ENCODE measurements around the gene SOST. TPM values are rescaled to one million over a fixed set of nuclear protein-coding genes. Genes with fewer than 3 reads are reported as not detected.

Gene SOST
- total RNA-seq, 8 experiments from 2014 or later: 0.08 to 0.24 (median 0.11) TPM; not detected in 3

DNA sequence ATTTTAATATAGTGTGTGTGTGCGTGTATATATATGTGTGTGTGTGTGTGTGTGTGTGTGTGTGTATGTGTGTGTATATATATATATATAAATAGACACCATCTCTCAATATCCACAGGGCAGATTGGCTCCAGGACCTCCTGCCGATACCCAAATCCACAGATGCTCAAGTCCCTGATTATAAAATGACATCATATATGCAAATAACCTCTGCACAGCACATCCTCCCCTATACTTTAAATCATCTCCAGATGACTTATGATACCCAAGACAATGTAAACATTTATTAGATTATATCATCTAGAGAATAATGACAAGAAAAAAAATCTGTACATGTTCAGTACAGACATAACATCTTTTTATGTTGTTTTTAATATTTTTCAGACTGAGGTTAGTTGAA, 12.4 kb upstream of the SOST start:
- Histone ChIP-seq H3K4me3 (no peak overlapping the region), H3K27ac (no peak overlapping the region), H3K4me1 (replicated peaks in 1 of 2) (no peaks in the 10 kb centered on the region)
- in situ Hi-C loops (cut with MboI; ENCODE audit: low pct_unique_long_range_greater_than_20kb in 2 of 9, low sequenced_read_pairs in 9 of 9, unreplicated experiment in 9 of 9): no loop called here
- WGBS, 10 experiments: 80 to 100% (median 94%) methylated on average over 1 of the region's 2 CpGs; no CpG with 5 or more reads in 6 of the 10 experiments
- peak in 1 of 8 experiments; percentile 14 for ATAC-seq (replicated peaks in 6 of 8)

DNA sequence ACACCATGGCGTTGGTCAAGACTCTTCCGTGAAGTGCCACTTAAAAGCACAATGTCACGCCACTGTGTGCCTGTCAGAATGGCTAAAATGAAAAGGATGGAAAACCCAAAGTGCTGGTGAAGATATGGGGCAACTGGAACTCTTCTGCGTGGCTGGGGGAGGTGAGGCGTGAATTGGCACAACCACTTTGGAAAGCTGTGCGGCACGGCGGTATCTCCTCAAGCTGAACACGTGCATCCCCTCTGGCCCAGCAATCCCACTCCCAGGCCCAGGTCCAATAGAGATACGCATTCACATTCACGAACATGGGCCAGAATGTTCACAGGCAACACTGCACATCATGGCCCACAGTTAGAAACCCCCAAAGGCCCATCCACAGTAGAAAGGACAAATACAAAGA, 11.3 kb upstream of the SOST start:
- Histone ChIP-seq H3K4me1 (replicated peaks in 1 of 2) (no peaks in the 10 kb centered on the region), H3K27ac (no peak overlapping the region), H3K4me3 (no peak overlapping the region)
- in situ Hi-C loops (cut with MboI; ENCODE audit: low pct_unique_long_range_greater_than_20kb in 2 of 9, low sequenced_read_pairs in 9 of 9, unreplicated experiment in 9 of 9): loop anchor here in 4 of 9 experiments (10.0 kb wide), 3 partner anchors 75 to 195 kb away; no protein-coding TSS in a partner anchor
- no peak for ATAC-seq (replicated peaks in 6 of 8)
- 90 to 100% (median 92%) methylated on average over 1 to 2 of the region's 11 CpGs; no CpG with 5 or more reads in 7 of the 10 experiments for WGBS, 10 experiments

DNA sequence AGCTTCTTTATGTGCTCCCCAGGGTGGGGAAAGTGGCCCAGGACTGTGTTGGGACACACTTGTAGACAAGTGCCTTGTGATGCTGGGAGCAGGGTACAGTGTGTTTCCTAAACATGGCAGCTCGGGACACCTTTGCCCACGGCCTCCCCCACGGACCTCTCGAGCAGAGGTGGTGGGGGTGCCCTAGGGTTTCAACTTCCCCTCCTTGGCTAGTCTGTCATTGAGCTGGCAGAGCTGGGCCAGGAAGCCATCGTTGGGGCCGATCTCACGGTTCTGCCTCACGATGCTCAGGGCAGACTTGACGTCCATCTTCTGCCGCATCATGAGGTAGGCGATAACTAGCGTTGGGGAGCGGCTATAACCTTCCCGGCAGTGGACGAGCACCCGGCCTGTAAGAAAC, 10.8 kb upstream of the SOST start:
- 80 to 100% (median 91%) methylated on average over 2 to 5 of the region's 16 CpGs; no CpG with 5 or more reads in 6 of the 10 experiments for WGBS, 10 experiments
- peak in 4 of 8 experiments; percentile 11 to 21 (median 16) for ATAC-seq (replicated peaks in 6 of 8)

DNA sequence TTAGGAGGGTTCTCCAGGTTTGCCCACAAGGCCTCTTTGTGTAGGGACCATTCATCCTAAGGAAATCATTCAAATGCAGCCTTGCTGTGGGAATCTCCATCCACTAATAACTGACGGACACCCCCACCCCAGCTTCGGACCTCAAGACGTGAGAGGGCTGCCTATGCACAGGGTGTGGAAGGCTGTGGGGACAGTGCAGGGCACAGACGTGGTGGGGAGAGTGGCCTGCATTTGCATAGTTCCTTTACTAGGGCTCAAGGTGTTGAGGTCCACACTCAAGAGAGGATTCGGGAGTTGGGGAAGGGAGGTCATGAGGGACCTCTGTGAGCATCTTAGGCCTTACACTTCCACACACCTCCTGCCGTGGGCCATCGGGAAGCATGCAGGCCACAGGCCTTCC, 10.4 kb upstream of the SOST start:
- no peak overlapping the region for H3K27ac ChIP-seq
- H3K4me3 ChIP-seq: no peak overlapping the region
- H3K4me1 ChIP-seq (replicated peaks in 1 of 2): no peaks in the 10 kb centered on the region
- in situ Hi-C loops (cut with MboI; ENCODE audit: low pct_unique_long_range_greater_than_20kb in 2 of 9, low sequenced_read_pairs in 9 of 9, unreplicated experiment in 9 of 9): loop anchor here in 4 of 9 experiments (10.0 kb wide), 3 partner anchors 74 to 194 kb away; no protein-coding TSS in a partner anchor
- WGBS, 10 experiments: 85 to 100% (median 96%) methylated on average over 2 to 4 of the region's 7 CpGs; no CpG with 5 or more reads in 4 of the 10 experiments
- ATAC-seq (replicated peaks in 6 of 8): peak in 3 of 8 experiments; percentile 3 to 10 (median 10)

More for the DNA sequence above, 10.8 kb upstream of the SOST start:
- in situ Hi-C loops (cut with MboI; ENCODE audit: low pct_unique_long_range_greater_than_20kb in 2 of 9, low sequenced_read_pairs in 9 of 9, unreplicated experiment in 9 of 9): loop anchor here in 4 of 9 experiments (10.0 kb wide), 3 partner anchors 75 to 195 kb away; no protein-coding TSS in a partner anchor
- Histone ChIP-seq H3K27ac (no peak overlapping the region), H3K4me1 (replicated peaks in 1 of 2) (no peaks in the 10 kb centered on the region), H3K4me3 (no peak overlapping the region)

- H3K27ac ChIP-seq: no peak overlapping the region
- H3K4me3 ChIP-seq: no peak overlapping the region
- WGBS, 10 experiments: 56 to 100% (median 79%) methylated on average over 1 to 7 of the region's 9 CpGs; no CpG with 5 or more reads in 3 of the 10 experiments
- no peaks in the 10 kb centered on the region for H3K4me1 ChIP-seq (replicated peaks in 1 of 2)
- in situ Hi-C loops (cut with MboI; ENCODE audit: low pct_unique_long_range_greater_than_20kb in 2 of 9, low sequenced_read_pairs in 9 of 9, unreplicated experiment in 9 of 9): loop anchor here in 4 of 9 experiments (10.0 kb wide), 3 partner anchors 74 to 194 kb away; no protein-coding TSS in a partner anchor
- peak in 1 of 8 experiments; percentile 19 for ATAC-seq (replicated peaks in 6 of 8)
Observed at GRCh38 chr17:43768382-43768781, 9.8 kb upstream of the SOST start.

GRCh38 chr17:43767713-43768059, 9.1 kb upstream of the SOST start:
- no peak overlapping the region for H3K4me3 ChIP-seq
- in situ Hi-C loops (cut with MboI; ENCODE audit: low pct_unique_long_range_greater_than_20kb in 2 of 9, low sequenced_read_pairs in 9 of 9, unreplicated experiment in 9 of 9): loop anchor here in 4 of 9 experiments (10.0 kb wide), 3 partner anchors 73 to 193 kb away; no protein-coding TSS in a partner anchor
- WGBS, 10 experiments: 50 to 95% (median 71%) methylated on average over 1 to 4 of the region's 5 CpGs; no CpG with 5 or more reads in 3 of the 10 experiments
- no peaks in the 10 kb centered on the region for H3K4me1 ChIP-seq (replicated peaks in 1 of 2)
- ATAC-seq (replicated peaks in 6 of 8): no peak
- no peak overlapping the region for H3K27ac ChIP-seq

GRCh38 chr17:43767053-43767712, 8.6 kb upstream of the SOST start:
- H3K27ac ChIP-seq: no peak overlapping the region
- no peak for ATAC-seq (replicated peaks in 6 of 8)
- WGBS, 10 experiments: 70 to 94% (median 87%) methylated on average over 2 to 4 of the region's 6 CpGs; no CpG with 5 or more reads in 4 of the 10 experiments
- H3K4me1 ChIP-seq (replicated peaks in 1 of 2): no peaks in the 10 kb centered on the region
- in situ Hi-C loops (cut with MboI; ENCODE audit: low pct_unique_long_range_greater_than_20kb in 2 of 9, low sequenced_read_pairs in 9 of 9, unreplicated experiment in 9 of 9): loop anchor here in 4 of 9 experiments (10.0 kb wide), 3 partner anchors 72 to 192 kb away; no protein-coding TSS in a partner anchor
- H3K4me3 ChIP-seq: no peak overlapping the region

GRCh38 chr17:43766413-43767052, 7.9 kb upstream of the SOST start:
- WGBS, 10 experiments: 11 to 80% (median 50%) methylated on average over 1 to 7 of the region's 7 CpGs; no CpG with 5 or more reads in 2 of the 10 experiments
- H3K27ac ChIP-seq: no peak overlapping the region
- no peak overlapping the region for H3K4me3 ChIP-seq
- peak in 5 of 8 experiments; percentile 32 to 64 (median 36) for ATAC-seq (replicated peaks in 6 of 8)
- in situ Hi-C loops (cut with MboI; ENCODE audit: low pct_unique_long_range_greater_than_20kb in 2 of 9, low sequenced_read_pairs in 9 of 9, unreplicated experiment in 9 of 9): loop anchor here in 4 of 9 experiments (10.0 kb wide), 3 partner anchors 72 to 192 kb away; no protein-coding TSS in a partner anchor
- no peaks in the 10 kb centered on the region for H3K4me1 ChIP-seq (replicated peaks in 1 of 2)

DNA sequence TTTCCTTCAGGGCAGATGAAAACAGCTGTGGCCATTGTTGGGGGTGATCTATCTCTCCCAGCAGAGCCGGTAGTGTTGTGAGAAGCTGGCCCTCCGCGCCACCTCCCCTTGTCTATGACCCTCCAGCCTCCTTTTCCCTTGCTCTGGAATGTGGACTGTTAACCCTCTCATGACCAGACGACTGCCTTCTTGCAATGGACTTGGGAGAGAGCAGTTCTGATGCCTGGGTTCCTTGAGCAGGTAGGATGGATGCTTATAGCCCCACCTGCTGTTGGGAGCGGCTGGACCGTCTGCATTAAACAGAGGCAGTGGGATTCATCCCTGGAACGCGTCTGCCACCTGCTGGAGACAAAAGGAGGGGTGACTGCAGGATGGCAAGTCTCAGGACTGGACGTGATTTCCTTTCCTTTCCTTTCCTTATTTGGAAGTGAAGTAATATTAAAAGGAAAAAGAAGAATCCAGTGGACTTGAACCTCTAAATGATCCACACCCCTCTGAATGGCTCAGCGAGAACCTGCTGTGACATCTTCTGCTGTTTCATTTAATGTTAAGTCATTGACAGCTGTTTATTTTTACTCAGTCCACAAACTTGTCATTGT, 1.8 kb upstream of the SOST start:
- Histone ChIP-seq H3K27ac (no peak overlapping the region), H3K4me3 (no peak overlapping the region), H3K4me1 (replicated peaks in 1 of 2) (peaks cover 24 to 35% of the 10 kb centered on the region in 2 donors)
- peak; percentile 84 to 99 (median 94) for ATAC-seq (replicated peaks in 6 of 8)
- in situ Hi-C loops (cut with MboI; ENCODE audit: low pct_unique_long_range_greater_than_20kb in 2 of 9, low sequenced_read_pairs in 9 of 9, unreplicated experiment in 9 of 9): loop anchor here in 4 of 9 experiments (10.0 kb wide), 3 partner anchors 66 to 186 kb away; no protein-coding TSS in a partner anchor
- WGBS, 10 experiments: 0 to 20% (median 0%) methylated on average over 1 to 6 of the region's 10 CpGs; no CpG with 5 or more reads in 2 of the 10 experiments

GRCh38 chr17:43759836-43760235, 1.2 kb upstream of the SOST start:
- no peak for ATAC-seq (replicated peaks in 6 of 8)
- Histone ChIP-seq H3K4me1 (replicated peaks in 1 of 2) (peaks cover 29 to 39% of the 10 kb centered on the region in 2 donors), H3K27ac (no peak overlapping the region), H3K4me3 (no peak overlapping the region)
- WGBS, 10 experiments: 0 to 80% (median 60%) methylated on average over 1 of the region's 7 CpGs; no CpG with 5 or more reads in 6 of the 10 experiments
- in situ Hi-C loops (cut with MboI; ENCODE audit: low pct_unique_long_range_greater_than_20kb in 2 of 9, low sequenced_read_pairs in 9 of 9, unreplicated experiment in 9 of 9): loop anchor here in 8 of 9 experiments (10.0 kb wide), 4 partner anchors 55 to 185 kb away; no protein-coding TSS in a partner anchor

- WGBS, 10 experiments: 87 to 90% methylated on average over 2 to 3 of the region's 6 CpGs; no CpG with 5 or more reads in 8 of the 10 experiments
- Histone ChIP-seq H3K27ac (no peak overlapping the region), H3K4me3 (no peak overlapping the region), H3K4me1 (replicated peaks in 1 of 2) (peaks cover 33 to 39% of the 10 kb centered on the region in 2 donors)
- no peak for ATAC-seq (replicated peaks in 6 of 8)
- in situ Hi-C loops (cut with MboI; ENCODE audit: low pct_unique_long_range_greater_than_20kb in 2 of 9, low sequenced_read_pairs in 9 of 9, unreplicated experiment in 9 of 9): loop anchor here in 6 of 9 experiments (10.0 kb wide), 3 partner anchors 53 to 183 kb away; no protein-coding TSS in a partner anchor
Observed at GRCh38 chr17:43758086-43758485, 505 bp downstream of the SOST start.

DNA sequence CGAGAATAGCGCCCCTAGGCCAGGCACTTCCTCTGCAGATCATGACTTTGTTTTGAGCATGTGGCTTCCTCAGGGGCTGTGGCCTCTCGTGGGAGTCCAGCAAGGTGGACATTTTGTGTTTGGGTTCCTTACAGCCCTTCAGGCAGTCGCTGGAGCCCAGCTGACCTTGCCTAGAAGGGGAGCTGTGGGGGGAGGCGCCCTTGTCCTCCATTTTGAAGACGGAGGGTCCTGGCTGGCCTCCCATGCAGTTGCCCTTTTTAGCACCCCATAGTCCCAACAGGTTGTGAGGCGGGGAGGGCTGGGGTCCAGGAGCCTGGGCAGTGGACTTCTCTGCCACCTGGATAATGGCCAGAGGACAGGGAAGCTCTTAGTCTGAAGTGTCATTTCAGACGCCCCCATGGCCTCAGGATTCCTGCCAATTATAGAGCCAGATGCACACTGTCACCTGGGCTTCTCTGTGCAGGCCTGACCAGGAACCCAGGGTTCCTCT, 1.4 kb downstream of the SOST start:
- WGBS, 10 experiments: 14 to 100% (median 61%) methylated on average over 1 to 3 of the region's 8 CpGs; no CpG with 5 or more reads in 4 of the 10 experiments
- peaks cover 33 to 39% of the 10 kb centered on the region in 2 donors for H3K4me1 ChIP-seq (replicated peaks in 1 of 2)
- H3K27ac ChIP-seq: no peak overlapping the region
- no peak overlapping the region for H3K4me3 ChIP-seq
- no peak for ATAC-seq (replicated peaks in 6 of 8)
- in situ Hi-C loops (cut with MboI; ENCODE audit: low pct_unique_long_range_greater_than_20kb in 2 of 9, low sequenced_read_pairs in 9 of 9, unreplicated experiment in 9 of 9): loop anchor here in 6 of 9 experiments (10.0 kb wide), 3 partner anchors 52 to 182 kb away; no protein-coding TSS in a partner anchor

Measured in motor neuron (in vitro differentiated cells).